Astrocyte of the spinal cord (primary cell): ENCODE measurements around the gene LEMD1.

Experiments
- DNase-seq: peaks from one replicate; pipeline ENCODE4 v3.0.0; 2011; ENCODE audit warnings: low read depth, low spot score
- H3K4me3 ChIP-seq: 2 replicates; pipeline ENCODE4 v1.5.1; 2011; ENCODE audit warnings: low read depth, mild to moderate bottlenecking, low read length, moderate library complexity
- CTCF ChIP-seq: IDR thresholded peaks from 2 replicates; pipeline ENCODE4 v1.5.1; 2012; ENCODE audit warnings: low read depth, mild to moderate bottlenecking, low read length, inconsistent platforms
- in situ Hi-C: cut with HindIII; loops from 2 replicates; pipeline ENCODE4 v1.10.0; 2017; ENCODE audit warnings: low sequenced_read_pairs

The LEMD1 gene, protein sequence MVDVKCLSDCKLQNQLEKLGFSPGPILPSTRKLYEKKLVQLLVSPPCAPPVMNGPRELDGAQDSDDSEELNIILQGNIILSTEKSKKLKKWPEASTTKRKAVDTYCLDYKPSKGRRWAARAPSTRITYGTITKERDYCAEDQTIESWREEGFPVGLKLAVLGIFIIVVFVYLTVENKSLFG

DNA sequence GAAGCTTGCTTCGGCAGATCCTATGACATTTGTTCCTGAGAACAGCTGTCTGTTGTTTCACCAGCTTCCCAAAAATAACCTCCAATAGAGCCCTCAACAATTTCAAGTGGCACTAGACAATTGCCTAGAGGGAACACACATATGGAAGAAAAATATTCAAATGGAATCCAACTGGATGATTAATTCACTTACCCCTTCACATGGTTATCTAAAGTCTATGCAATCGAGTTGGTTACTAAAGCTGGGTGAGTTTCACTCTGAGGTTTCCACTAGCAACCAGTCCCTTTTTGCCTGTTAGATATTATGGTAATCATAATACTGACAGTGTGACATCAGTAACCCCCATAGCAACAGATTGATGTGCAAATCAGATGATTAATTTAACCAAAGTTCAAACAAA is at the start of gene LEMD1:
LEMD1 (minus strand) TSS at position 259 of the 400 bp plus-strand sequence. CDS start 1,520 bp downstream, outside the sequence.
- no peak for TF ChIP-seq CTCF
- DNase-seq, result no peak
- in situ Hi-C loops, result no loop called here
- H3K4me3 ChIP-seq, result no peak within 1 kb of the TSS

DNA sequence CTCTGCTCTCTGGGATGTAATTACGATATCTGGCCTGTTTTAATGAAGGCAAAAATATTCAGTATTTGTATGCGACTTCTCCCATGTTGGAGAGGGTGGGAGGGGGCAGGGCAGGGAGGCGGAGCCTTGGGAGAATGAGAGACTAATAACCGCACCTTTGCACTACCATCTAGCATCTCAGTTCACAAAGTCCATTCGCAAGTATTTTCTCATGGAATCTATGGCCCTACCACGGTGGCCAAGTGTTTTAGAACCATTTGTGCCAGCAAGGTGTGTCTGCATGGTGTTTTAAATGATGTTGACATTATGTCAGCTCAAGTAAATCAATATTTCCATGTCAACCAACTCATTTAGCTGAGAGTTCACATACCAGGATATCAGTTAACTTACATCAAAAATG is 48.3 kb upstream of the LEMD1 start:
- in situ Hi-C loops, result no loop called here
- no peak overlapping the region for H3K4me3 ChIP-seq
- no peak for DNase-seq
- no peak for TF ChIP-seq CTCF

DNA sequence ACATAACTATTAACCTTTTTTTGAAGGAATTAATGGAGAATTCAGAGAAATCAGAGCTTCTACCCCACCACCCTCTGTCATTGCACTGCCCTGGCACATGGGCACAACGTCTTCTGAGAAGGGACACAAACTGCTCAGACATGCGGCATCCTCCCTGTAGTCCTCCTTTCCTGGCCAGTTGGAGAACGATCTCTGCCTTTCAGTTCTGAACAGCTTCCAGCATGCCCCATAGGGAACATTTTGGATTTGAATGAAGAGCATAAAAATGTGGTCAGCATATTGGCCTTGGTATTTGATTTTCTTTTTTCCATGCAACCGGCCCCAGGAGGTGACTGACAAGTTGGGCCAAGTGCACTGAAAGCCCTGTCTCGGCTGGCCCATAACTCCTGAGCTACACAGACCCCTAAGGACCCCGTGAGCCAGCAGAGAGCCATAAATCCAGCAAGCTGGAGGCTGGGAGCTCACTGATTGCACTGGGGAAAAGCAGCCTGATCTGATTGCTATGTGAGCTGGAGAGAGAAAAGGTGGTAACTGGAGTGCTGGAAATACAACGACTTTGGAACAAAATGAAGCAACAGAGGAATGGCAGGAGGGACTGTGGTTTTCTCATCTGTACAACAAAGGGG is 44.9 kb upstream of the LEMD1 start:
- in situ Hi-C loops, result no loop called here
- TF ChIP-seq CTCF, result no peak

DNA sequence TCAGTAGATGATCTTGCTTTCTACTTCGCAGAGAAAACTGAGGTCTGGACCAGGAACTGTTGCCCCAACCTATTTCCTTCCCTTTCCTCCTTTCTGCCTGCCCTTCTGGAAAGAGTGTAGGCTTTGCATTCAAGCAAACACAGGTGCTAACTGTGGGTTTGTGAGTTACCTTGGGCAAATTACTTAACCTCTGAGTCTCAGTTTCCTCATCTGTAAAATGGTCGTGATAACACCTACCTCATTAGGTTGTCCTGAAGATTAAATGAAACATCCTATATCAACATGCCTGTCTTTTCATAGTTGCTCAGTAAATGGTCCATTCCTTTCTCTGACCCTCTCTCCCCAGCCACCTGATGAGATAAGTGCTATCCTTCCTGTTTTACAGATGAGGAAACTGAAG is 43.5 kb upstream of the LEMD1 start:
- in situ Hi-C loops, result no loop called here
- TF ChIP-seq CTCF, result no peak
- no peak overlapping the region for H3K4me3 ChIP-seq
- no peak for DNase-seq

More for the DNA sequence above, 44.9 kb upstream of the LEMD1 start:
- DNase-seq, result no peak
- no peak overlapping the region for H3K4me3 ChIP-seq

- in situ Hi-C loops, result no loop called here
- peak; percentile 72 for DNase-seq
- no peak overlapping the region for H3K4me3 ChIP-seq
- TF ChIP-seq CTCF, result no peak
These were observed 37.1 kb upstream of the LEMD1 start for GRCh38 chr1:205458777-205459566.

GRCh38 chr1:205456868-205457745 is 35.3 kb upstream of the LEMD1 start:
- in situ Hi-C loops, result no loop called here
- H3K4me3 ChIP-seq, result no peak overlapping the region
- DNase-seq, result no peak
- TF ChIP-seq CTCF, result no peak
